Activated CD4-positive, alpha-beta T cell treated with anti-CD3 and anti-CD28 coated beads, Interleukin-2, Interleukin-6, amounts not matched to agents 100 ng/mL and 50 ng/mL, durations not matched to agents 16 hours and 8 hours (primary cell): ENCODE data around the gene WDHD1.
"Not testable (repeated sequence)": the region's sequence is repeated elsewhere in the genome, so short reads cannot be mapped to it uniquely, and the experiment has no call there.

Source experiments
- DNase-seq: peaks from one replicate; pipeline ENCODE4 v3.0.0-alpha.2; 2020

Gene WDHD1

DNA sequence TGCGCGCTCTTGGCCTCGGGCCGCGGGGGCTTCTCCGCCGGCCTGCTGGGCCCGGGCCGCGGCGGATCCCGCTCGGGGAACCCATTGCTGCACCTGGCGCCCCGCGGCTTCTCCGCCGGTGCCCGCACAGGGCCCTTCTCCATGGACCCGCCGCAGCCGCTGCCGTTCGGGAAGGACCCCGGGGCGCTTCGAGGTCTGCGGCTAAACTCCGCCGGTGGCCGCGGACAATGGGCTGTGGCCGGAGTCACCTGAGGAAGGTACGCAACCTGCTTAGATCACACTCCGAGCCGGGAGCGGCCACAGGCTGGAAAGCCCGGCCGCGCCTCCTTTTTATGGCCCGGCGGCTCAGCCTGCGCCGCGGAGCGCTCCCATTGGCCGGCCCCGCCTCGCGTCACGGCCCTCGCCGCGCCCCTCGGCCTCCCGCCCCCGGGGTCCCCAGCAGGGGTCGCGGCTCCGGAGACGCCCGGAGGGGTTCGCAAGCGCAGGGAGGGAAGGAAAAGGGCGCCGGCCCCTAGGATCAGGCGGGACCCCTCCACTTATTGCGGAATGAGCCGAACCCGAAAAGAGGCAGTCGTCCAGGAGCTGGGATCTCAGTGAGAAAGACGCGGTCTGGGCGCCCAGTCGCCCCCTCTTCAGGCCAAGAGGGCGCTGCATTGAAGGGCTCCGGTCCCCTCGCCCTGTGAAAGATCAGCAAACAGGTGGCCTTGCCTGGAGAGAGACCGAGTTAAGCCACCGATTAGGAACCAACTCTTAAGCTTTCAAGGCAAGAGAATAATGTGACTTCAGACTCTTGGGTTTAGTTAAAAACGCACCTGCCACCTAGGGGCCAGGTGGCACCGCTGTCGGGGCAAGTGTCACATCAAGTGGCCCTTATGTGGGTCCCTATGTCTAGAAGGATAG, 124.1 kb downstream of the WDHD1 start, which contains the start of gene GCH1:
GCH1 (minus strand) TSS at position 306 of the 900 bp plus-strand sequence; CDS start at position 143, 163 bp downstream.
- peak; percentile 86 for DNase-seq

- peak; percentile 91 for DNase-seq
Observed at GRCh38 chr14:54902143-54902520, 124.8 kb downstream of the WDHD1 start.

DNA sequence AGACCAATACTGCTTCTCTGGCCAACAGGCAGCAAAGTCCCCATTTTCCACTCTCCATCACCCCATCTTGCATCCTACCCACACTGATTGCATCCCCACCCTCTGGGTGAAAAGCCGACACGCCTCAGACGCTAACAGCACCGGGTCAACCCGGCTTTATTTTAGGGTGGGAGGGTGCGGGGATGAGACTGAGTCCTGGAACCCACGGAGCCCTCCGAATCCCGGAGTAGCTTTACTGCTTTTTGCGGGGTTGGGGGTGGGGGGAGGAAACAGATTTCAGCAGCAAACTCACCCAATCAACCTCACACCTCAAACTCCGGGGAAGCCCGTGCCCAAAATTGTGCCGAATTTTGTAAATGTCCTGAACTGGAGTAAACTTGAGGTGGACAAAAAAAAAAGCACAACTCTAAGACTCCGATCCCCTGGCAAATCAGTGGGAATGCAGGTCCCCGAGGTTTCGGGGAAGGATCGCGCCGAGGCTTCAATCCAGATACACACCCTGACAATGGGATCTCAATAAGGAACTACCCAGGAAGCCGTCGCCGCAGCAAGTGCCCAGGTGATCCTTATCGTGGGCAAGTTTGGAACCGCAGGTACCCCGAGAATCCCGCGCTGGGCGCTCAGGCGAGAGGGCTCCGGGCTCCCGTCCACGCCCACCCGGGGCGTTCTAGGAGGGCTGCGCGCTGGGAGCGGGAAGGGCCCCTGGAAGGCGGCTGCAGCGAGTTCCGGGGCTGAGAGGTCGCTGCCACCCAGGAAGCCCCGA, 125.3 kb downstream of the WDHD1 start:
- peak; percentile 39 for DNase-seq

- DNase-seq, result no peak
Observed at GRCh38 chr14:54899573-54899972, 127.3 kb downstream of the WDHD1 start.

GRCh38 chr14:54897809-54898555, 128.9 kb downstream of the WDHD1 start:
- not testable (repeated sequence) for DNase-seq

DNA sequence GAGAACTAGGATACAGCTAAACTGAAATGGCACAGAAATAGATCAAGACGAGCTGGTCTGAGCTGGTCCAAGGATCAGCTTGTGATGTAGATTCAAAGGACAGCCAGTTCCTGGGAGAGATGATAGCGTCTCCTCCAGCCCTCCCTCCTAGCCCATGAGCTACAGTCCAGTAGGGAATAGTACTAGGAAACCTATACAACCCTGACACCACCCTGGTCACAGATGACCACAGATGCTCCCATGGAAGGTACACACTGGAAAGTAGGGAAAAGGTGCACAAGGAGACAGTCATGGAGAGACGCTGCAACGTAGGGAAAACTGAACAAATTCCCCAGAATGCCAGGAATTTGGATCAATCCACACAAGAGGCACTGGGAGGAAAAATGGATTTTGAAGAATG, 131.2 kb downstream of the WDHD1 start:
- no peak for DNase-seq

GRCh38 chr14:54894995-54895394, 131.9 kb downstream of the WDHD1 start:
- peak; percentile 29 for DNase-seq

DNA sequence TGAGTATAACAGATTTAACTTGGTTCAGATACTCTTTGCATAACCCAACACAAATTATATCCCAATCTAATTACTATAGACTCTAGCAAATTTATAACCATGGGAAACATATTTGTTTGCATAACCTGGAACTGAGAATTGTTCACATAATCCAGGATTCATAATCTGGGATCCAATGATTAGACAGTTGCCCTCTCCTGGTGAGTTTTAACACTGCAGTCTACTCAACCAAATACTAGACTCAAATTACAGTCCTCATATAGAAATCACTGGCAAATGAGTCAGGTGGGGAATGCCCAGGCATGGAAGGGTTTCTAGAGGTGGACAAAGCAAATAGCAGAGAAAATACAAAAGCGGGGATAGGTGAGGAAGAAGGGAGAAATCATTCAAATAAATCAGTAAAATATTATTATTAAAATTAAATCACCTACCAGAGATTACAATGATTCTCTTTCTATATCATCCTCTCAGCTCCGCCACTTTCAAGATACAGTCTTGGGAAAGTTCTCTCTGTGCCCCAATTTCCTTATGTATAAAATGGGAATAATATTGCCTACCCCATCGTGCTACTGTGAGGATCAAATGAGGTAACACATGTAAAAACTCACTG, 133.6 kb downstream of the WDHD1 start:
- peak; percentile 61 for DNase-seq

GRCh38 chr14:54891471-54892245, 135.2 kb downstream of the WDHD1 start:
- no peak for DNase-seq

DNA sequence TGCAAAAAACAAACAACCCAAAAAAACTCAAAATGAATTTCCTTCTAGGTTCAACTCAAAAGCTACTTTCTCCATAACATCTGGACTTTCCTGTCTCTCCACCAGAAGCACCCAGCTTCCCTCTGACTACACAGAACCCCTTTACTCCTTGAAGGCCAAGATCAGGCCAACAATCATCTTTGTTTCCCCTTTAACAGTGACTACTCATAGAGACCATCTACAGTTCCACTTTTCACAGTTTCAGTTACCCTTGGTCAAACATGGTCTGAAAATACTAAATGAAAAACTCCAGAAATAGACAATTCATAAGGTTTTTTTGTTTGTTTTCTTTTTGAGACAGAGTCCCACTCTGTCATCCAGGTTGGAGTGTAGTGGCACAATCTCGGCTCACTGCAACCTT, 136.1 kb downstream of the WDHD1 start:
- DNase-seq, result no peak

GRCh38 chr14:54889919-54890318, 137.0 kb downstream of the WDHD1 start:
- no peak for DNase-seq
